G401.6 (cell line): ENCODE results near the gene CDKN2AIPNL.
"Not testable (repeated sequence)": the region's sequence is repeated elsewhere in the genome, so short reads cannot be mapped to it uniquely, and the experiment has no call there.

Experiments used
- FAIRE-seq: peaks from 2 replicates; lab custom pipeline; 2012; peaks lifted over from hg19 to GRCh38; lab: Jason Lieb, UNC

Gene CDKN2AIPNL

DNA sequence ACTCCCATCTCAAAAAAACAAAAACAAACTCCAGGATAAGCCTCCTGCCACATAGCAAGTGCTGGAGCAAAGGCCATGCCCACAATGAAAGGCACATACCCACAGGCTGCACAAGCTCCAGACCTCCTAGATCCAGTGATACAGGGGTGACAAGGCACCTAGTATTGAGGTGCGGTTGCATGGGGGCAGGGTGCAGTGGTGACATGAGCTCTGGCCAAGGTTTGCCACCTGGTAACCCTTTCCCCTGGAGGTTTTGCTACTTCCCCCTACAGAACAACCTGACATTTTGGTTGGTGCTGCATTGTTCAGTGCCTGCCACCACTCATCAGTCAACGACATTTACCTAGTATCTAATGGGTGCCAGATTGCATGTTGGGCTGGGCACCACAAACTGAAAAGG is 14.5 kb downstream of the CDKN2AIPNL start:
- no peak for FAIRE-seq

DNA sequence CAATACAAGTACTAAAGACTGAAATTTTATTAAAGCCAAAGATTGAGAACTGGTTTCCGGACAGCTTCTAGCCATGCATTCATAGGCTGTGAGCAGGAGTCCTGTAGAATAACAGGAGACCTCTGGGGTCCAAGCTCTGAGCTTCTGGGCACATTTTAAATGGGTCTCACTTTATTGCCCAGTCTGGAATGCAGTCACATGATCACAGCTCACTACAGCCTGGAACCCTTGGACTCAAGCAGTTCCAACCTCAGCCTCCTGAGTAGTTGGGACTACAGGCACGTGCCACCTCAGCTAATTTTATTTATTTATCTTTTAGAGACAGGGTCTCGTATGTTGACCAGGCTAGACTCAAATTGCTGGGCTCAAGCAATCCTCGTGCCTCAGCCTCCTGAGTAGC is 15.4 kb downstream of the CDKN2AIPNL start:
- no peak for FAIRE-seq

DNA sequence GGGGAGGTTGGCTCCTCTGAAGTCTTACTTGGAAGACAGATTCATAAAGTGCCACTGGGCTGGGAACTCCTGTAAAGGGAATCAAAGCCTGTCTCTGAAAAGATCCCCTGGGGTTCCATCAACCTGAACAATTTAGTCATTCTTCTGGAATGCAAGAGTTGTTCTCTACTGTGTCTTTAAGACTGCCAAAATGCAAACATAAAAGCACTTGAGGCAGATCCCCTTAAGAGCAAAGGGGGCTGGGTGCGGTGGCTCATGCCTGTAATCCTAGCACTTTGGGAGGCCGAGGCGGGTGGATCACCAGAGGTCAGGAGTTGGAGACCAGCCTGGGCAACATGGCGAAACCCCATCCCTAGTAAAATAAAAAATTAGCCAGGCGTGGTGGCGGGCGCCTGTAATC is 16.7 kb downstream of the CDKN2AIPNL start:
- no peak for FAIRE-seq

DNA sequence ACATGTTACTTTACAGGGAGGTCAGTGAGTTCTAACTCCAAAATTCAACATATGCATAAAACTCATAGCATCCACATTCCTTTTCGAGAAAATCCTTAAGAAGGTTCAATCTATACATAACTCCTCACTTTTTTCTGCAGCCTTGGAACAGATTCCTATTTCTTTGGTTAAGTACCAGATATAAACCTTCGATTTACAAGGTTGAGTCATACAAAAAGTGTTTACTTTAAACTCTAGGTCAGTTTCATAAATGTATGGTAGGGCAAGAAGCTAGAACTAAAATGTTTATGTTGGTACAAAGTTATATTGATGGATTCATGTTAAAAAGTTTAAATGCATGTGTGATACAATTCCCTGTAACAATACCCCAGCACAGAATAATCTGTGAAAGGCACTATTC is 19.4 kb downstream of the CDKN2AIPNL start:
- no peak for FAIRE-seq

DNA sequence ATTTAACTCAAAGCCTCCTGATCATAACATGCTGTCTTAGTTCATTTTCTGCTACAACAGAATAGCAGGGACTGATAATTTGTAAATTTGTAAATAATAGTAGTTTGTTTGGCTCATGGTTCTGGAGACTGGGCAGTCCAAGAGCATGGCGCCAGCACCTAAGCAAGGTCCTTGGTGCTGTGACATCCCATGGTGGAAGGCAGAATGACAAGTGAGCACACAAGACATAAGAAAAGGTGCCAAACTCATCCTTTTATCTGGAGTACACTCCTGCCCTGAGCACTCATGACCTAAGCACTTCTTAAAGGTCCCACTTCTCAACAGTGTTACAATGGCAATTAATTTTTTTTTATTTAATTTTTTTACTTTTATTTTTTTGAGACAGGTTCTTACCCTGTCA is 24.2 kb downstream of the CDKN2AIPNL start:
- FAIRE-seq: no peak

DNA sequence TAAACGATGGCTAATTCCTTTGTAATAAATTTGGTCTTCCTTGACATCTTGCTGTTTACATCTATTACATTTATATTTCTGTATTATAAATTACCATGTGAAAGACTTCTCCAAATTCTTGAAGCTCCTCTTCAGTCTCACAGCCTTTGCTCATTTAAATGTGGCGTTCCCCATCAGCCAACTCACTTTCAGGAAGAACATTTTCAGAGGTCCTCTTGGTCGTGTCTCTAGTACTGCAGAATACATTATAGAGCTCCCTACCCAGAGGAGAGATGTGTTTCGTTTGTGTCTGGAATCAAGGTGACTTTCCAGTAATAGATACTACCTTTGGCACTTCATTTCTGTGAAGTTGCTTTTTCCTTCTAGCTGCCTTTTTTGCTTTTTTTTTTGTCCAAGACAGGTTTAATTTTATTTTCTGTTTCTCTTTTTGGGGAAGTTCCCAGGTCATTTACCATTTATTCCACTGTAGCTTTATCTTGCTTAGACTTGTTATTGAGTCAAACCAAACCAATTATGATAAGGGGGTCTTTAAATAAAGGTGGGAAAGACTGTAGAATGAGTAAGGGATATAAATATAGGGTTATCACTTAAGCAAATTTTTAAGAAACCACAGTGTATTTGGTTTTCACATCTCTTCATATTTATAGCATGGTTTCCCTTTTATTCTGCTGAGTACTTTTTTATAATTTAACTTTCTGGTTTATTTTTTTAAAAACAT is 27.5 kb downstream of the CDKN2AIPNL start:
- no peak for FAIRE-seq

DNA sequence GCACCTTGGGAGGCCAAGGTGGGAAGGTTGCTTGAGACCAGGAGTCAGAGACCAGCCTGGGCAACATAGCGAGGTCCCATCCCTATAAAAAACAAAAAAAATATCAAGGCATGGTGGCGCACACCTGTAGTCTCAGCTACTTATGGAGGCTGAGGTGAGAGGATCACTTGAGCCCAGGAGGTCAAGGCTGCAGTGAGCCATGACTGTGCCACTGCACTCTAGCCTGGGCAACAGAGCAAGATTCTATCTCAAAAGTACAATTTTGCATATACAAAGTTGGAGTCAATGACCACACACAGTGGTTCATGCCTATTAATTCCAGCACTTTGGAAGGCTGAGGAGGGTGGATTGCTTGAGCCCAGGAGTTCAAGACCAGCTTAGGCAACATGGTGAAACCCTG is 29.5 kb downstream of the CDKN2AIPNL start:
- FAIRE-seq: not testable (repeated sequence)

DNA sequence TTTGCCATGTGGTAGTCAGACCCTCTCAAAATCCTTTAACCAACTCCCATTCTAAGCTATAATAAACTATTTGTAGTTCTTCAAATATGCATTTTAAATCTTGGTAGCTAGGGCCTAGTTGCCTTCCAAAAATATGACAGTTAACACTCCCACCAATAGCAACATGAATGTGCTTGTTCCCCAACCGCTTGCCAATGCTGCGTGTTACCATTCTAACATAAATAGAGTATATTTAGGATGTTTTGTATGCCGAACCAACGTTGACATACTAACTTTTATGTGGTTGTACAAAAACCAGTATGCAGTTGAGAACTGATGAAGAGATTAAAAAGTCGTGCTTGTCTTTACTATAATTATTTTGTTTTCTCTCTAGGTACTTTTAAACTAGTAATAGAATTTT is 31.3 kb downstream of the CDKN2AIPNL start:
- no peak for FAIRE-seq

DNA sequence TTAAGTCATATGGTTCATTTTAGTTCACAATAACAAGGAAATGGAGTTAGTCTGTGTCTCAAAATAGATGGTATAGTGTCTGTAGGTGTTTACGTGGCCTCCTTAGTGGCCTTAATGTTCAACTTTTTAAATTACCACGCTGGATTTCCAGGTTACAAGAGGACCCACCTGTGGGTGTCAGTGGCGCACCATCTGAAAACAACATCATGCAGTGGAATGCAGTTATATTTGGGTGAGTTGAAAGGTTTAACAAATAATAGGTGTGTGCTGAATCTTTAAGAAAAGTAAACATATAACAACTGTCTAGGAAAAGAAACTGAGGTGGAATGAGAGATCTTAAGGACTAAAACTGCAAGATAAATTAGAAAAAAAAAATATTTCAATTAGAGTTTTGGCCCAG is 37.4 kb downstream of the CDKN2AIPNL start:
- no peak for FAIRE-seq

DNA sequence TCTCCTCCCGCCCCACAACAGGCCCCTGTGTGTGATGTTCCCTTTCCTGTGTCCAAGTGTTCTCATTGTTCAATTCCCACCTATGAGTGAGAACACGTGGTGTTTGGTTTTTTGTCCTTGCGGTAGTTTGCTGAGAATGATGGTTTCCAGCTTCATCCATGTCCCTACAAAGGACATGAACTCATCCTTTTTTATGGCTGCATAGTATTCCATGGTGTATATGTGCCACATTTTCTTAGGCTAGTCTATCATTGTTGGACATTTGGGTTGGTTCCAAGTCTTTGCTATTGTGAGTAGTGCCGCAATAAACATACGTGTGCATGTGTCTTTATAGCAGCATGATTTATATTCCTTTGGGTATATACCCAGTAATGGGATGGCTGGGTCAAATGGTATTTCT is 38.0 kb downstream of the CDKN2AIPNL start:
- FAIRE-seq: not testable (repeated sequence)

DNA sequence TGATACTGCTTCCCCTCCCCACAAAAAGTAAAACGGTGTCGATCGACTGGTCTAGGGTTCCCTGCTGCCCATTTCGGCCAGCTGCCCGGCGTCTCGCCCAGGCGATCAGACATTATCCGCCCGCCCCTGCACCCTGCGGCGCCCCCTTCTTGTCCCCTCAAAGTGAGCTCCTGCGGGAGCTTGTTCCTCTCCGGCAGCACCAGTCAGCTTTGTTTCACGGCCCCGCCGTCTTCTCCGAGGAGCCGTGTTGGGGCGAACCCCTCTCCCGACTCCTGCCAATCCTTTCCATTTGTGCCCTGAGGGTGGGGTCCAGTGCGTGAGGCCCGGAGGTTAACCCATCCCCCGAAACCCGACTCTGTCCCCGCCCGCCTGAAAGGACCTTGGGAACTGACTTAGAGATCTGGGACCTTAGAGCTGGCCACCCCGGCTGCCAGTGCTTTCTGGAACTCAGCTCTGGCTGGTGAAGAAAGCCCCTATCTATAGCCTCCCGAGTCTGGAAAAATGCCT is 39.8 kb downstream of the CDKN2AIPNL start:
- FAIRE-seq: no peak

DNA sequence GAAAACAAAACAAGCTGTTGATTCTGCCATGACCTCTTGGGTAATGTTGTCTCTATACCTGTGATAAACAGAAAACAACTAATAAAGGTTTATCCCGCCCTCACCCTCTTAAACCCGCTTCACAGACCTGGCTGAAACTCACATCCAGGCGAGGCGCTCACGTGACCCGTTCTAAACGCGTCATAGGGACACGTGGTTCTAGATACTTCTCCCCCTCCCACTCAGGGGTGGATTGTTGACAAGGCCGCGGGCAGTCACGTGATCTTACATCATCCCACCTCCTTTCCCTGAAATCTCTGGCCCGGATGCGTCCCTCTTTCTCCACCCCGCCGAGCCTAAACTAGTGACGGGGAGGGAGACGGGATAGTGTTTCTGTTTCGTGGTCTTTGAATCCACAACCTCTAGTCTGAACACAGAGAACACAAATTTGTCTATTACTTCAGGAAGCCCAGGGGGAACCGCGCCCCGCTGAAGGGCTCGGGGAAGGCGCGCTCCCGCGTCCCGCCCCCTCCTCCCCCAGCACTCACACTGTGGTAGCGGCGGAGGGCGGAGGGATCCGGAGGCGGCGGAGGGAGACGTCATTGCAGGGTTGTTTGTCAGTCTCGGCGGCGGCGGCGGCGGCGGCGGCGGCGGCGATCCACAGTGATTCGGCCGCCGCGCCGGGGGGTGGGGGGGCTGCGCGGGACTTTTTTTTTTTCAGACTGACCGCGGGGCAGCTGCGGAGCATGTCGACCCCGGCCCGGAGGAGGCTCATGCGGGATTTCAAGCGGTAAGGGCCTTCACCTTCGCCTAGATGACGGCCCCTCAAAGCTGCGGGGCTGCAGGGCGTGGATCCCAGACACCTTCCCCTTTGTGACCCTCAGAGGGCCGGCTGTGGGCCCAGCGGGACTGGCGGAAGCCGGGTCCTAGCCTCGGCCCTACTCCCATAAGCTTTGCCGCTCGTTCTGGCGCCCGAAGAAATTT is 40.5 kb downstream of the CDKN2AIPNL start, which contains the start of gene UBE2B:
UBE2B (plus strand) TSS at position 699 of the 963 bp plus-strand sequence; CDS start at position 726, 27 bp downstream.
- FAIRE-seq: peak; percentile 98

DNA sequence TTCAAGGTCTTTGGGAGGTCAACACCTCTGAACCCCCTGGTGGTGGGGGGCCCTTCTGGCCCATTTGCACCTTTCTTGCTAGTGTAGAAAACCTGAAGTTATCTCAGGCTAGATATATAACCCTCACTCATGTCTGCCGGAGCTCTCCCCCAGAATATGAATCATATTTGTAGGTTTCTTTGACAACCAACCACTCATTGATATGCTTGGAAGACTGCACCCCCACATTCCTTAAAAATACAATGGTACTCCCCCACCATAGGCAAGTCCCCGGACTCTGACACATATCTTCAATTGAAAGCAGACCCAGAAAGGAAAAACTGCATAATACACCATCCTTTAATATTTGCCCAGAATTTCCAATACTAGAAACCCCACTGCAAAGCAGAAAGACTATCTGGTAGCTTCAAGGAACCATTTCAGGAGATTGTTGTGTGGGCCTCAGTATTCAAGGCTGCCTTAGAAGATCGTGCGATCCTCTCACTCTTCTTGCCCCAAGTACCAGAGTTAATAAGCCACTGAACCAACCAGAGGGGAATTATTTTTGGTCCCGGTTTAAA is 41.3 kb downstream of the CDKN2AIPNL start:
- FAIRE-seq: no peak

DNA sequence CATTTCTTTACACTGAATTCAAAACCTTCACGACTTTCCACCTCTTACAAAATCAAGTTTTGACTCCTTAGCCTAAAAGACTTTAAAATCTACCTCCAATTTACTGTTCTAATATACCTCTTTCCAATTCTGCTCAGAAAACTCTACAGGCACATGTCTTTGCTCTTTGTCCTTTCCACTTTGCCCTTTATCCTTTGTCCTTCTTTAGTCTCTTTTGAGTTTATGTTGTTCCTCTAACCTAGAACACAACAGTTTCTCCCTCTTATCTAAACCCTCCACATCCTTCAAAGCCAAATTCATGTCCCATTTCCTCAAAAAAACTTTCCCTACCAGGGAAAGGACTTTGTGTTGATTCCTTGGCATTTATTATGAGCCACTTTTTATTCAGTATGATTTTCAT is 46.1 kb downstream of the CDKN2AIPNL start:
- FAIRE-seq: no peak

DNA sequence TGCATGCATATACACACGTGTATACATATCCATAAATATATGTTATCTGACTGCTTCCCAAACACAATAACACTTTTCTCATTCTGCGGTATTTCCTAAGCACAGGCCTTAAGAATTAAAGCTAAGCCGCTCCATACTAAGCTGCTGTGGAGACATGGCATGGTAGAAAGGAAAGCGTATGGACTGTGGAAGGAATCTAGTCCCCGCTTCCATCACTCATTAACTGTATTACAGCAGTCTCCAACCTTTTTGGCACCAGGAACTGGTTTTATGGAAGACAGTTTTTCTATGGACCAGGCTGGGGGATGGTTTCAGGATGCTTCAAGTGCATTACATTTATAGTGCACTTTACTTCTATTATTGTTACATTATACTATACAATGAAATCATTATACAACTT is 56.0 kb downstream of the CDKN2AIPNL start:
- FAIRE-seq: no peak
